Hematopoietic multipotent progenitor cell treated with erythropoietin and hydrocortisone succinate and interleukin-3 and kit ligand, for 8 days (in vitro differentiated cells): ENCODE measurements around the gene CABLES1.

Source experiments
- DNase-seq: peaks from one replicate; pipeline ENCODE4 v3.0.0-alpha.2; 2015

Gene CABLES1

GRCh38 chr18:23113576-23113975 is 21.7 kb upstream of the CABLES1 start:
- no peak for DNase-seq

- DNase-seq: no peak
Measured at GRCh38 chr18:23114171-23114881, 21.0 kb upstream of the CABLES1 start.

GRCh38 chr18:23114911-23115310 is 20.4 kb upstream of the CABLES1 start:
- no peak for DNase-seq

GRCh38 chr18:23115683-23116096 is 19.6 kb upstream of the CABLES1 start:
- no peak for DNase-seq

GRCh38 chr18:23121133-23121532 is 14.2 kb upstream of the CABLES1 start:
- no peak for DNase-seq

- DNase-seq: no peak
Measured at GRCh38 chr18:23122334-23123229, 12.7 kb upstream of the CABLES1 start.

- no peak for DNase-seq
Measured at GRCh38 chr18:23126376-23127056, 8.8 kb upstream of the CABLES1 start.

GRCh38 chr18:23127090-23127489 is 8.2 kb upstream of the CABLES1 start:
- DNase-seq: no peak

- DNase-seq: no peak
Measured at GRCh38 chr18:23129355-23130002, 5.8 kb upstream of the CABLES1 start.

- DNase-seq: peak; percentile 84
Measured at GRCh38 chr18:23131693-23132319, 3.5 kb upstream of the CABLES1 start.

GRCh38 chr18:23133860-23134779 is 1.2 kb upstream of the CABLES1 start:
- peak; percentile 76 for DNase-seq

- no peak for DNase-seq
Measured at GRCh38 chr18:23135550-23136325, 453 bp downstream of the CABLES1 start.

- DNase-seq: peak; percentile 19
Measured at GRCh38 chr18:23136326-23137096, 1.2 kb downstream of the CABLES1 start.

GRCh38 chr18:23137097-23137635 is 1.9 kb downstream of the CABLES1 start:
- DNase-seq: peak; percentile 49

GRCh38 chr18:23137788-23138216 is 2.5 kb downstream of the CABLES1 start:
- no peak for DNase-seq

GRCh38 chr18:23138471-23138870 is 3.2 kb downstream of the CABLES1 start:
- peak; percentile 48 for DNase-seq

GRCh38 chr18:23141104-23141999 is 6.1 kb downstream of the CABLES1 start:
- DNase-seq: peak; percentile 84

GRCh38 chr18:23142251-23142929 is 7.1 kb downstream of the CABLES1 start:
- DNase-seq: peak; percentile 9
